ENCODE results near the gene STXBP1.
"Not testable (repeated sequence)": the region's sequence is repeated elsewhere in the genome, so short reads cannot be mapped to it uniquely, and the experiment has no call there.

- not testable (repeated sequence) for TF ChIP-seq CTCF (IDR thresholded peaks at IDR 0.05); POLR2A (IDR thresholded peaks at IDR 0.05; ENCODE audit: low read depth); POLR2AphosphoS5 (IDR thresholded peaks at IDR 0.05)
These were observed 27.6 kb upstream of the STXBP1 start for GRCh38 chr9:127584474-127584805.
